BLaER1 treated with 17β-estradiol and CSF1 and Interleukin-3, amounts not matched to agents 10 nM and 100 nM (cell line): ENCODE data around the gene LILRB5.
"Not testable (repeated sequence)": the region's sequence is repeated elsewhere in the genome, so short reads cannot be mapped to it uniquely, and the experiment has no call there.

Source experiments
- H3K27ac ChIP-seq, 11 experiments: shearing (Covaris generic); formaldehyde crosslinking; 2 replicates each; pipeline ENCODE4 v1.8.1; 2022
- H3K27me3 ChIP-seq, 11 experiments: shearing (Covaris generic); formaldehyde crosslinking; 2 replicates each; pipeline ENCODE4 v1.8.1; 2022
- H3K36me3 ChIP-seq, 11 experiments: shearing (Covaris generic); formaldehyde crosslinking; 2 replicates each; pipeline ENCODE4 v1.8.1; 2022
- H3K4me1 ChIP-seq, 10 experiments: shearing (Covaris generic); formaldehyde crosslinking; 2 replicates each; pipeline ENCODE4 v1.8.1; 2022
- H3K4me2 ChIP-seq, 11 experiments: shearing (Covaris generic); formaldehyde crosslinking; 2 replicates each; pipeline ENCODE4 v1.8.1; 2022
- H3K4me3 ChIP-seq, 10 experiments: shearing (Covaris generic); formaldehyde crosslinking; 2 replicates each; pipeline ENCODE4 v1.8.1; 2022
- H3K9ac ChIP-seq, 11 experiments: shearing (Covaris generic); formaldehyde crosslinking; 2 replicates each; pipeline ENCODE4 v1.8.1; 2022
- H3K9me3 ChIP-seq, 11 experiments: shearing (Covaris generic); formaldehyde crosslinking; replicated peaks in 1 of 11; 2 replicates each; pipeline ENCODE4 v1.8.1; 2022
- H4K20me1 ChIP-seq, 11 experiments: shearing (Covaris generic); formaldehyde crosslinking; 2 replicates each; pipeline ENCODE4 v1.8.1; 2022
- Cebpa-rat ChIP-seq, 11 experiments: shearing (Covaris generic); IDR thresholded peaks; 2 replicates each; pipeline ENCODE4 v1.8.1; 2022

The LILRB5 gene

DNA sequence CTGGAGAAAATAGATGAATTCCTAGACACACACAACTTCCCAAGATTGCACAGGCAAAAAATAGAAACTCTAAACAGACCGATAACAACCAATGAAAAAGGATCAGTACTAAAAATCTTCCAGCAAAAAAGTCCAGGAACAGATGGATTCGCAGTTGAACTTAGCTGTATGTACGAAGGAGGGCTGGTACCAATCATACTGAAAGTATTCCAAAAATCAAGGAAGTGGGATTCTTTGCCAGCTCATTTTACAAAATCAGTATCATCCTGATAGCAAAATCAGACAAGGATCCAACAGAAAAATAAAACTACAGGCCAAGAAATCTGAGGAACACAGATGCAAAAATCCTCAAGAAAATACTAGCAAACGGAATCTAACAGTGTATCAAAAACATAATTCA is 30.4 kb upstream of the LILRB5 start:
- no peaks in the 10 kb centered on the region for H3K27me3 ChIP-seq
- TF ChIP-seq Cebpa-rat (IDR thresholded peaks at IDR 0.05) = no peak
- H3K27ac ChIP-seq = peak overlapping the region in 9 of 11 experiments; percentile 48 to 98 (median 96); a peak in 15 of 22 replicates
- H3K4me2 ChIP-seq = peak overlapping the region; percentile 89 to 100 (median 98)
- H3K36me3 ChIP-seq = no peaks in the 10 kb centered on the region
- H3K9ac ChIP-seq = peak overlapping the region in 5 of 11 experiments; percentile 51 to 91 (median 63); a peak in 5 of 22 replicates
- peaks cover 81 to 96% (median 87%) of the 10 kb centered on the region in 10 experiments for H3K4me1 ChIP-seq
- H3K9me3 ChIP-seq = no peaks in the 10 kb centered on the region
- H3K4me3 ChIP-seq = no peak overlapping the region
- no peaks in the 10 kb centered on the region for H4K20me1 ChIP-seq

DNA sequence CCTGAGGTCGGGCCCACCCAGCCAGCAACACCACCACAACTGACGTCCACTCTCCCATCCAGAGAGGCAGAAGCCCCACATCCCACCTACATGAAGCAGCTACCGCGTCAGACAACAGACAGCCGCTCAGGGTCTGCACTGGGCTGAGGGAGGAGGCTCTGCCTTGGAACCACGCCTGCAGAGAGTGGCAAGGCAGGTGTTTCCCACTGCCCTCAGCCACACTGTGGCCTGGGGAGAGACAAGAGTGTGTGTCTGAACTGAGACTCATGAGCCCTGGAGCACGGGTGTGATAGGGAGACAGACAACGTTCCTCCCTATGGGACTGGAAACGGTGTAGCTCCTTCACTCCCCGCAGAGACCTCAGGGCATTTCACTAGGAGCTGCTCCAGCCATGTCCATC is 29.2 kb upstream of the LILRB5 start:
- Histone ChIP-seq H3K4me2 (peak overlapping the region; percentile 89 to 100 (median 98)), H3K9ac (peak overlapping the region in 10 of 11 experiments; percentile 51 to 85 (median 71); a peak in 17 of 22 replicates)
- H3K27me3 ChIP-seq = not testable (repeated sequence)

DNA sequence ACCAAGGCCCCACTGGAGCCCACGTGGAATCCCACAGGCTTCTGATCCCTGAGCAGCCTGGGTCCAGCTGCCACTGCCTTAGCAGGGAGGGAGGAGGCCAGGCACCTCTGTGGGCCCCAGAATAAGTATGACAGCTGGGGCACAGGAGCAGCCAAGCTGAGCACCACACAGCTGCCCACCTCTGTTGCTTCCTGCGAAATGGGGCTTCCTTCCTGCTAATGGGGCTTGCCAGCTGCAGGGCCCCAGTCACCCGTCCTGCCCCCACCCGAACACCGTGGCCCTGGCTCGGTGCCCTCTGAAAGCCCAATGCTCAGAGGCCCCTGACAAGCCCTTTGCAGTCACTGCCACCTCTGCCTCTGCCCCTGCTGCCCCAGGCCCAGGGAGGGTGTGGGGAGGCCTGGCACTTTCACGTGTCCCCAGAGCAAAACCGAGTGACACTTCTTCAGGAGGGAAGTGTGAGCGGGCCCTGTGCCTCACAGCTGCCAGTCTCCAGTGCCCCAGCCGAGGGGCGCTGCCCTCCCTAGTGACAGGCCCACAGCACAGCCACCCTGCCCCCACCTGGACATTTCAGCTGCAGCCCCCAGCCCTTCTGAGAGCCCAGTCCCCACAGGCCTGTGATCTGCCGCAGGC is 28.5 kb upstream of the LILRB5 start:
- H3K9me3 ChIP-seq, H3K27me3 ChIP-seq, H3K36me3 ChIP-seq, H4K20me1 ChIP-seq: not testable (repeated sequence)
- Histone ChIP-seq H3K4me1 (peaks cover 91 to 97% (median 94%) of the 10 kb centered on the region in 10 experiments), H3K4me2 (peak overlapping the region; percentile 89 to 100 (median 98)), H3K9ac (peak overlapping the region; percentile 37 to 86 (median 64); a peak in 21 of 22 replicates), H3K27ac (peak overlapping the region; percentile 67 to 98 (median 93)), H3K4me3 (peak overlapping the region in 5 of 10 experiments; percentile 6 to 49 (median 30); a peak in 8 of 20 replicates)

More for the DNA sequence above, 29.2 kb upstream of the LILRB5 start:
- peak overlapping the region in 5 of 10 experiments; percentile 10 to 49 (median 30); a peak in 6 of 20 replicates for H3K4me3 ChIP-seq
- not testable (repeated sequence) for H3K9me3 ChIP-seq, H4K20me1 ChIP-seq, H3K36me3 ChIP-seq
- peak overlapping the region; percentile 46 to 98 (median 93); a peak in 21 of 22 replicates for H3K27ac ChIP-seq
- peaks cover 90 to 99% (median 95%) of the 10 kb centered on the region in 10 experiments for H3K4me1 ChIP-seq

DNA sequence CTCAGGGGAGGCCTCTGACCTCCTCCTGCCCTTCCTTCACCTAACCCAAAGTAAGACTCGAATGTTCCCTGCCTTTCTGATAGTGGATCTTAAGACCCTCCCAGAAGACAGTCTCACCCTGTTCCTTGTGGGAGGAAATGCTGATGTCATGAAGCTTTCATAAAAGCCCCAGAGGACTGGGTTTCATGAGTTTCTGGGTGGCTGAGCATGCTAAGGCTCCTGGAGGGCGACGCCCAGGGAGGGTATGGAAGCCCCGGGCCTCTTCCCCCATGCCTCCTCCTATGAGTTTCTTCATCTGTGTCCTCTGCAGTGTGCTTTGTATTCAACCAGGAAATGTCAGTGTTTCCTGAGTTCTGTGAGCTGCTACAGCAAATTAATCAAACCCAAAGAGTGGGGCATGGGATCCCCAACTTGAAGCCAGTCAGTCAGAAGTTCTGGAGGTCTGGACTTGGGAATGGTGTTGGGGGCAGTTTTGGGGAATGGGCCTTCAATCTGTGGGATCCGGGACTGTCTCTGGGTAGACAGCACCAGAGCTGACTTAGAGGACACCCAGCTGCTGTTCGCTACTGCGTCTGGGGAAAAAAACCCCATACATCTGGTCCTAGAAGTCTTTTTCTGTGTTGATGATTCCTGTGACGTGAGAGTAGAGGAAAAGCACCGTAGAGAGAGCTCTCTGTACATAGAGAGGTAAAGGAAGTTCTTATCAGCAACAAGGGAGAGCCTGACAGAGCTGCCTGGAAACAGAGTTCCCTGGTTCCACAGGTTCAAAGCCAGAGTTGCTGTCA is 25.8 kb upstream of the LILRB5 start:
- Histone ChIP-seq H3K4me2 (peak overlapping the region; percentile 89 to 100 (median 98)), H3K36me3 (peaks cover 0 to 25% (median 19%) of the 10 kb centered on the region in 11 experiments; a peak in 15 of 22 replicates), H4K20me1 (peaks cover 0 to 6% (median 4%) of the 10 kb centered on the region in 11 experiments; a peak in 9 of 22 replicates), H3K27me3 (no peaks in the 10 kb centered on the region), H3K27ac (peak overlapping the region; percentile 86 to 98 (median 93)), H3K4me1 (peaks cover 73 to 97% (median 94%) of the 10 kb centered on the region in 10 experiments), H3K4me3 (peak overlapping the region in 9 of 10 experiments; percentile 1 to 80 (median 49); a peak in 13 of 20 replicates), H3K9me3 (no peaks in the 10 kb centered on the region), H3K9ac (peak overlapping the region; percentile 78 to 95 (median 85))
- TF ChIP-seq Cebpa-rat (IDR thresholded peaks at IDR 0.05) = peak in 6 of 11 experiments; percentile 27 to 77 (median 54); a peak in 8 of 22 replicates

DNA sequence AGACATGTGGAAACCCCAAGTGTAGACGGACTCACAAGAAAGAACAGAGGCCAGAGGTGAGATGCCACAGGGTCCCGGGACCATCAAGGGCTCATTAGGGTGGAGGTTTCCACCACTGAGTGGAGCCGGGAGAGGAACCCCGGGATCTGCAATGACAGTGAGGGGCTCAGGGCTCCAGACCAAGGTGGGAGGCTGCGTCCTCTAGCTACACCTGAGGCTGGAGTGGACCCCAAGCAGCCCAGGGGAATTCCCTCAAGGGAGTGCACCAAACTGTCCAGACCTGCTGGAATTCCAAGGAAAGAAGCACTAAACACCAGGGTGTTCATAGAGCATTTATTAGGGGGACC is 24.6 kb upstream of the LILRB5 start:
- not testable (repeated sequence) for H3K9me3 ChIP-seq, H3K27me3 ChIP-seq
- Histone ChIP-seq H3K36me3 (peaks cover 0 to 37% (median 30%) of the 10 kb centered on the region in 11 experiments; a peak in 15 of 22 replicates), H3K4me1 (peaks cover 73 to 97% (median 93%) of the 10 kb centered on the region in 10 experiments), H3K27ac (peak overlapping the region; percentile 86 to 98 (median 93)), H3K4me3 (peak overlapping the region in 9 of 10 experiments; percentile 3 to 85 (median 80); a peak in 11 of 20 replicates), H3K9ac (peak overlapping the region; percentile 78 to 95 (median 85); a peak in 21 of 22 replicates), H4K20me1 (peaks cover 0 to 16% (median 8%) of the 10 kb centered on the region in 11 experiments; a peak in 10 of 22 replicates), H3K4me2 (peak overlapping the region; percentile 89 to 100 (median 98))

DNA sequence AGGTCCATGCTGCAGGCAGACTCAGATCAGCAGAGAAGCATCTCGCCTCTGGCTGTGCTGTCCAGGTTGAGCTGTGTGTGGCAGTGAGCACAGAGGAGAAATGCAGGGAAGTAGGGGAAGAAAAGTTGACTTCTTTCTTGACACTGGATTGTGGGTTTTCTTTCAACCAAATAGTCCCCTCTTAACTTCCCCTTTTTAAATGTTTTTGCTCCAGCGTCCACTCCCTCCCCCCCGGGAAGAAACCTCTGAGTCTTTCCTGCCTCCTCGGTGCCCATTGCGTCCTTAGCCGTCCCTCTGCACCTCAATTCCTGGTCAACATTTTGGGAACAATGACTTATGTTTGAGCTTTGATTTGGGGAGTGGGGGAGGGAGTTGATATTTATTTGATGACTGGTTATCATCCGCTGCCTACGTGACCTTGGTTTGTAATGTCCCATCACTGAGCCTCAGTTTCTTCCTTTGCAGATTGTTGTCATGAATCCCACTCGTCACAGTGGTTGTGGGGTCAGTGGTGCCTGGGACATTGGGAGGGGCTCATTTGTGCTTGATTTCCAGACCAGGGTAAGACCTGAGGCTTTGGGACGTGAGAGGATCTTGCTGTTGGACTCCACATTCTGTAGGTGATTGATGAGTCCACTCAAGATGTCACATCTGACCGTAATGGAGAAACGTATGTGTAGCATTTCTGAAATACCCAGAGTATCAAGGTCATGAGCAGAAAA is 24.1 kb upstream of the LILRB5 start, which contains the start of gene LILRB2:
Gene LILRB2 (minus strand): TSS at position 104 of the 722 bp plus-strand sequence. CDS start 614 bp downstream, outside the sequence.
- Histone ChIP-seq H3K36me3 (peaks cover 0 to 42% (median 36%) of the 10 kb centered on the region in 11 experiments; a peak in 15 of 22 replicates), H3K9ac (peak within 1 kb of the TSS; percentile 78 to 95 (median 85)), H3K9me3 (no peaks in the 10 kb centered on the region), H3K4me2 (peak within 1 kb of the TSS; percentile 89 to 100 (median 99)), H3K4me3 (peak within 1 kb of the TSS; percentile 47 to 85 (median 78)), H4K20me1 (peaks cover 0 to 21% (median 8%) of the 10 kb centered on the region in 11 experiments; a peak in 10 of 22 replicates), H3K27ac (peak within 1 kb of the TSS; percentile 86 to 98 (median 93)), H3K27me3 (no peaks in the 10 kb centered on the region), H3K4me1 (peaks cover 73 to 93% (median 90%) of the 10 kb centered on the region in 10 experiments)
- no peak for TF ChIP-seq Cebpa-rat (IDR thresholded peaks at IDR 0.05)

DNA sequence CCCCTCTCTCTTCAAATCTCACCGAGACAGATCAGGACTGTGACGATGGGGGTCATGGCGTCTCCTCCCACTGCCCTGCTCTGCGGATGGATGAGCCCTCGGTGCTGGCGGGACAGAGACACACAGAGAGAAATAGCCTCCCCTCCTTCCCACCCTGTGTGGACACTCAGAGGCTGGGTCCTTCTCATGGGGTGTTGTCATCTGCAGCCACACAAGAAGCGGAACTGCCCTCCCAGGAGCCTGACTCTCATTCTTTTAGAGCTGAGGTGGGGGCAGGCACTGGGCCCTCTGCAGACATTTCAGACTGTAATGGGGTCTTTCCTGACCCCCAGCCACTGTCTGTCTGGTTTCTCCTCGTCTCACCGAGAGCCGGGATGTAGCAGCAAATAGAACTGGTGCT is 23.4 kb upstream of the LILRB5 start:
- Histone ChIP-seq H3K36me3 (peaks cover 0 to 49% (median 43%) of the 10 kb centered on the region in 11 experiments; a peak in 15 of 22 replicates), H4K20me1 (peaks cover 0 to 29% (median 12%) of the 10 kb centered on the region in 11 experiments; a peak in 10 of 22 replicates), H3K4me2 (peak overlapping the region; percentile 89 to 100 (median 99)), H3K4me3 (peak overlapping the region; percentile 47 to 85 (median 78)), H3K27ac (peak overlapping the region; percentile 86 to 98 (median 93)), H3K9ac (peak overlapping the region; percentile 78 to 95 (median 85)), H3K4me1 (peaks cover 73 to 92% (median 85%) of the 10 kb centered on the region in 10 experiments)
- not testable (repeated sequence) for H3K27me3 ChIP-seq, H3K9me3 ChIP-seq

DNA sequence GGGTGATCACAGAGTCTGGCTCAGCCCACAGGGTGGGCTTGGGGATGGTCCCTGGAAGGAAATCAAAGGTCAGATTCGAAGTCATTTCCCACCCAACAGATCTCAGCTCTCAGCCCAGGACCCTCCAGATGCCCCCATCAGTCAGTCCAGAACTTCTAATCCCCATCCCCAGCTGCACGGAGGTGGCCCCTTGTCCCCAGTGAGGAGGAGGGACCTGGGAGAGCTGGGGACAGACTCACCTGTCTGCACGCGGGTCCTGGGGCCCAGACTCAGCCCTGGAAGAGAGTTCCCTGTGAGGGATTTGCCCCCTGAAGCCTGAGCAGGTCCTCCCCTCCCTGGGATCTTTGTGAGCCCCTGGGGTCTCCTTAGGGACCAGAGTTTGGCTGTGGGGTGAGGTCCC is 23.0 kb upstream of the LILRB5 start:
- peak overlapping the region; percentile 78 to 95 (median 85) for H3K9ac ChIP-seq
- peaks cover 0 to 54% (median 45%) of the 10 kb centered on the region in 11 experiments; a peak in 15 of 22 replicates for H3K36me3 ChIP-seq
- H3K27me3 ChIP-seq = not testable (repeated sequence)

More for the DNA sequence above, 23.0 kb upstream of the LILRB5 start:
- Histone ChIP-seq H3K27ac (peak overlapping the region; percentile 86 to 98 (median 93)), H3K4me2 (peak overlapping the region; percentile 89 to 100 (median 99)), H3K4me3 (peak overlapping the region; percentile 47 to 85 (median 78)), H3K4me1 (peaks cover 73 to 90% (median 81%) of the 10 kb centered on the region in 10 experiments), H4K20me1 (peaks cover 0 to 30% (median 12%) of the 10 kb centered on the region in 11 experiments; a peak in 10 of 22 replicates)
- not testable (repeated sequence) for H3K9me3 ChIP-seq
